Activated CD8-positive, alpha-beta memory T cell treated with anti-CD3 and anti-CD28 coated beads, Interleukin-2, amount 50 U/mL, for 4 hours (primary cell): ENCODE data around the gene EYA4.

ENCODE experiments used
- DNase-seq: peaks from one replicate; pipeline ENCODE4 v3.0.0-alpha.2; 2020

Gene EYA4

DNA sequence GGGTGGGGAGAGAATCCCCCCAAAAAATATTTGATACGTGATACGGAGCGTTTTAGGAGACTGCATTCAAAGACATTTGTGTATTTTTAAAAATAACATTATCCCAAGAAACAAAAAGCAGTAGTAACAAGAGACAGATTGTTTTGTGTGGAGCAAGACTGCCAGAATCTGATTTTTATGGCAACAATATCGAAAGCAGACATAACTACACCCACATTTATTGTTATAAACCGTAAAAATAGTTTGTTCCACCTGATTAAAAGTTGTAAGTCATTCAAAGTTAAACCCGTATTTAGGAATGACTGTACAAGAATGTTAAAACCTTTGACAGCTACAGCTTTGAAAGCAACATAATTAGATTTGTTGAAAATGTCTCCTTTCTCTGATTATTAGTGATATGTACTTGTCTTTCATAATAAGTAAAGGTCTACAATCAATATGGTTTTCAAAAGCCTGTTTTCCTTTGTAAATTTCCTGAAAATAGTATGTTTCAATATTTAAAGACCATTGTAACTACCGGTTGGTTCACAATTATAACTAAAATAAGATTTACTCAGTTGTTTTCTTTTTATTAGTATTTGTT is 2.7 kb downstream of the EYA4 start:
- DNase-seq = no peak

- no peak for DNase-seq
Observed at GRCh38 chr6:133244519-133244918, 3.4 kb downstream of the EYA4 start.

- no peak for DNase-seq
Observed at GRCh38 chr6:133245007-133245406, 3.9 kb downstream of the EYA4 start.

- no peak for DNase-seq
Observed at GRCh38 chr6:133245422-133245903, 4.3 kb downstream of the EYA4 start.

DNA sequence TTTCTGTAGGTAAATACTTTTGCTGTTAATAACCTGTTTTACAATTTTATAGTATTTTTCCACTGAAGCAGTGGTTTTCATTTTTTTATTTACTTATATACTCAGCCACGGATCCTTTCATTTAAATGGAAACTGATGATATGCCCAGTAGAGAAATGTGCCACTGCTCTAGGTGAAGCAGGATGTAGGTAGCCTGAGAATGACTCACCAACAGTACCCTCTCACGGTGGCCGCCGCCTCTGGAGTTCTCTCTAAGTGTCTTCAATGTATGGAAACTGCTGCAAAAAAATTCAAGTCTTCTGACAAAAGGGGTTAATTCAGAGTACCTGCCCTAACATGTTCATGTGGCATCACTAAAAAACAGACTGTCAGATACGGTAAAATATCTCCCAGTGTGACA is 6.4 kb downstream of the EYA4 start:
- no peak for DNase-seq

GRCh38 chr6:133248241-133249001 is 7.3 kb downstream of the EYA4 start:
- DNase-seq = no peak

- DNase-seq = no peak
Observed at GRCh38 chr6:133251688-133252087, 10.5 kb downstream of the EYA4 start.

GRCh38 chr6:133254552-133255228 is 13.5 kb downstream of the EYA4 start:
- DNase-seq = no peak

GRCh38 chr6:133257545-133258105 is 16.5 kb downstream of the EYA4 start:
- no peak for DNase-seq

- DNase-seq = no peak
Observed at GRCh38 chr6:133259561-133259960, 18.4 kb downstream of the EYA4 start.

- no peak for DNase-seq
Observed at GRCh38 chr6:133262804-133263203, 21.6 kb downstream of the EYA4 start.

DNA sequence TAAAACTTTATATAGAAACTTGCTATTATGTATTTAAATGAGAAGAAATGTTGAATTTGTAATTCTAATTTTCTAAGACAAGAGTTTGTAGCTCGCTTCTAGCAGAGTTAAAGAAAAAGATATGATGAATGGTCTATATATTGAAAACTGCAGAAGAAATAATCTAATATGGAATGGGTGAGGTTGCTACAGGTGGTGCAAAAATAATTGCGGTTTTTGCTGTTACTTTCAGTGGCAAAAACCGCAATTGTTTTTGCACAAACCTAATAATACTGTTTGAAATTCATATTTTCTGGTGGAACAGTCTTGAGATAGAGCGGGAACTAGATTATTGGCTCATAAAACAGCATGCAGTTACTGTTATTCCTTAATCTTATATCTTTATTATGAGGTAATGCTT is 23.9 kb downstream of the EYA4 start:
- no peak for DNase-seq

- DNase-seq = no peak
Observed at GRCh38 chr6:133266186-133266585, 25.0 kb downstream of the EYA4 start.

DNA sequence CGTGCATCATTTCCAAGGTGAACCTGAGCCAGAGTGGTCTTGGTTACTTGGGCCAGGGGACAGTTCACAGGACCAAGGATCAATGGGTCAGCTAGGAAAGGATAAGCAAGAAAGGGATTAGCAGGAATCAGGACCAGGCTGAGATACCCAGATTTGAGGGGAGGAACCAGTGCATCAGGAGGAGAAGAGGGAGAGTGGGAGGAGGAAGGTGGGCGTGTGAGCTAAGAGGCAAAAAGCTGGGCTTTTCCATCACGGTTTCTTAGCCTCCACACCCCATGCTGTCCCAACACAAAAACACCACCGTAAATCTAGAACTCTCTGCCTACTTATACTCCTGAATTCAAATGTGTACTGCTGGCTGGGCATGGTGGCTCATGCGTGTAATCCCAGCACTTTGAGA is 27.5 kb downstream of the EYA4 start:
- no peak for DNase-seq

GRCh38 chr6:133274813-133275212 is 33.7 kb downstream of the EYA4 start:
- no peak for DNase-seq

DNA sequence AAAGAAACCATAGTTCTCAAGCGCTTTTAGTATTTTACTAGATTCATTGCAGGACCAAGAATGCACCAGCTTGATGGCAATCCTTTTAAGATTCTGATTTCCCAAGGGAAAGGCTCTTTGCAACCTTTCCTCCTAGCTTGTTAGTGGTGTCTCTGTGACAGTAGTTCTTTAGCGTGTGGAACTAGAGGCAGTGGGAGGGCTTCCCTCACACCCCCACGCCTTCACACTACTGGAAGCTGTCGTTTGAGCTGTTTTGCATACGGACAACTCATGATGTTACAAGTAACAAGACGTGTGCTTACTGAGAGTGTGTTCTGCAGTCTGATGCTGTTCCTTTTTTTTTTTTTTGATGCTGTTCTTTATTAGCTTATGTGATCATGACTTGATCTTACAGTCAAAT is 34.1 kb downstream of the EYA4 start:
- no peak for DNase-seq

- no peak for DNase-seq
Observed at GRCh38 chr6:133277228-133277899, 36.2 kb downstream of the EYA4 start.

- no peak for DNase-seq
Observed at GRCh38 chr6:133277900-133278545, 36.9 kb downstream of the EYA4 start.

DNA sequence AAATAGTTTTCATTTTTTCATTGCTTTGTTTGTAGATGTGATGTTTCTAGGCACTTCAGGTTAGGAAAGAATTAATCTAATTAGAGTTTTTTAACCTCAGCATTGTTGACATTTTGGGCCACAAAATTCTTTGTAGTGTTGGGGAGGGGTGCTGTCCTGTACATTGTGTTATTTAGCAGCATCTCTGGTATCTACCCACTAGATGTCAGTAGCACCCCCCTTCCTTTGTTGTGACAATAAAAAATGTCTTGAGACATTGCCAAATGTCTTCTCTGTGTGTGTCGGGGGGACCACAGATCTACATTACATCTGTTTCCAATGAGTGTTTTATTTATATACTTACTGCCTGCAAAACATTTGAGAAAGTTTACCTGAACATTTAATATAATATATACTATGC is 45.6 kb downstream of the EYA4 start:
- no peak for DNase-seq

GRCh38 chr6:133288662-133289061 is 47.5 kb downstream of the EYA4 start:
- no peak for DNase-seq

- no peak for DNase-seq
Observed at GRCh38 chr6:133289733-133290306, 48.7 kb downstream of the EYA4 start.

GRCh38 chr6:133290930-133291329 is 49.8 kb downstream of the EYA4 start:
- no peak for DNase-seq
